ENCODE measurements around the gene EHMT1. TPM values are rescaled to one million over a fixed set of nuclear protein-coding genes. Genes with fewer than 3 reads are reported as not detected.

The EHMT1 gene
- total and polyA plus RNA-seq, 9 of the 15 experiments (the other 6 are each of a cell fraction or from before 2014, with no cell fraction given), result 2.2 to 76.0 (median 36.4) TPM

DNA sequence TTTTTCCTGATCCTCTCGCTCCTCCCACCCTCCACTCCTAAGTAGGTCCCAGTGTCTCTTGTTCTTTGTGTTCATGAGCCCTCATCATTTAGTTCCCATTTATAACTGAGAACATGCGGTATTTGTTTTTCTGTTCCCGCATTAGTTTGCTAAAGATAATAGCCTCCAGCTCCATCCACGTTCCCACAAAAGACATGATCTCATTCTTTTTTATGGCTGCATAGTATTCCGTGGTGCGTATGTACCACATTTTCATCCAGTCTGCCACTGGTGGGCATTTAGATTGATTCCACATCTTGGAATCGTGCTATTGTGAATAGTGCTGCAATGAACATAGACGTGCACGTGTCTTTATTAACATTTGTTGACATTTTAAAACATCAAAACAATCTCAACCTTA is 224.6 kb downstream of the EHMT1 start:
- in situ Hi-C loops (cut with MboI), result no loop called here
- no TSS peak for BruUV-seq (replicated peaks)
- no peak for ATAC-seq
- Histone ChIP-seq H3K4me2 (ENCODE audit: insufficient read depth, low read length) (no peak overlapping the region), H3K27ac (ENCODE audit: extremely low read depth, low read depth, low read length) (no peak overlapping the region), H3K79me2 (ENCODE audit: control insufficient read depth, insufficient read depth, low read length) (no peaks in the 10 kb centered on the region), H3K9ac (ENCODE audit: insufficient read depth in 1 of 2, low read depth in 2 of 2, low read length in 2 of 2) (no peak overlapping the region), H3K9me3 (replicated peaks; ENCODE audit: control insufficient read depth, insufficient read depth, low read depth, low read length) (no peaks in the 10 kb centered on the region), H3K36me3 (ENCODE audit: control insufficient read depth, insufficient read depth, low read length) (no peaks in the 10 kb centered on the region), H3K4me3 (no peak overlapping the region), H3K9me1 (ENCODE audit: control insufficient read depth, insufficient read depth, low read length) (no peaks in the 10 kb centered on the region), H2AFZ (ENCODE audit: low read depth, low read length) (no peak overlapping the region), H3K27me3 (ENCODE audit: control insufficient read depth in 2 of 2, insufficient read depth in 2 of 2, low read length in 2 of 2) (no peaks in the 10 kb centered on the region; a peak in 1 of 5 replicates), H4K20me1 (replicated peaks; ENCODE audit: control insufficient read depth, insufficient read depth, low read length) (no peaks in the 10 kb centered on the region), H3K4me1 (replicated peaks in 1 of 2; ENCODE audit: control insufficient read depth in 2 of 2, insufficient read depth in 2 of 2, low read length in 2 of 2) (peaks cover 0 to under 1% of the 10 kb centered on the region in 2 experiments; a peak in 1 of 5 replicates)
- TF ChIP-seq ZC3H4 (CRISPR knock-in tag; IDR thresholded peaks at IDR 0.05; ENCODE audit: borderline replicate concordance) (no peak), BCOR (IDR thresholded peaks at IDR 0.05) (0 out of 2 replicates have a peak, but pooled peaks have one; percentile 16), ZNF146 (CRISPR knock-in tag; IDR thresholded peaks at IDR 0.05; ENCODE audit: unreplicated experiment) (peak; percentile 83), MED1 (CRISPR knock-in tag; IDR thresholded peaks at IDR 0.05; ENCODE audit: borderline replicate concordance) (no peak)
- TF ChIP-seq, protein P1, sequence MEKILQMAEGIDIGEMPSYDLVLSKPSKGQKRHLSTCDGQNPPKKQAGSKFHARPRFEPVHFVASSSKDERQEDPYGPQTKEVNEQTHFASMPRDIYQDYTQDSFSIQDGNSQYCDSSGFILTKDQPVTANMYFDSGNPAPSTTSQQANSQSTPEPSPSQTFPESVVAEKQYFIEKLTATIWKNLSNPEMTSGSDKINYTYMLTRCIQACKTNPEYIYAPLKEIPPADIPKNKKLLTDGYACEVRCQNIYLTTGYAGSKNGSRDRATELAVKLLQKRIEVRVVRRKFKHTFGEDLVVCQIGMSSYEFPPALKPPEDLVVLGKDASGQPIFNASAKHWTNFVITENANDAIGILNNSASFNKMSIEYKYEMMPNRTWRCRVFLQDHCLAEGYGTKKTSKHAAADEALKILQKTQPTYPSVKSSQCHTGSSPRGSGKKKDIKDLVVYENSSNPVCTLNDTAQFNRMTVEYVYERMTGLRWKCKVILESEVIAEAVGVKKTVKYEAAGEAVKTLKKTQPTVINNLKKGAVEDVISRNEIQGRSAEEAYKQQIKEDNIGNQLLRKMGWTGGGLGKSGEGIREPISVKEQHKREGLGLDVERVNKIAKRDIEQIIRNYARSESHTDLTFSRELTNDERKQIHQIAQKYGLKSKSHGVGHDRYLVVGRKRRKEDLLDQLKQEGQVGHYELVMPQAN (IDR thresholded peaks at IDR 0.05; ENCODE audit: borderline replicate concordance), result no peak
- TF ChIP-seq, protein P2, sequence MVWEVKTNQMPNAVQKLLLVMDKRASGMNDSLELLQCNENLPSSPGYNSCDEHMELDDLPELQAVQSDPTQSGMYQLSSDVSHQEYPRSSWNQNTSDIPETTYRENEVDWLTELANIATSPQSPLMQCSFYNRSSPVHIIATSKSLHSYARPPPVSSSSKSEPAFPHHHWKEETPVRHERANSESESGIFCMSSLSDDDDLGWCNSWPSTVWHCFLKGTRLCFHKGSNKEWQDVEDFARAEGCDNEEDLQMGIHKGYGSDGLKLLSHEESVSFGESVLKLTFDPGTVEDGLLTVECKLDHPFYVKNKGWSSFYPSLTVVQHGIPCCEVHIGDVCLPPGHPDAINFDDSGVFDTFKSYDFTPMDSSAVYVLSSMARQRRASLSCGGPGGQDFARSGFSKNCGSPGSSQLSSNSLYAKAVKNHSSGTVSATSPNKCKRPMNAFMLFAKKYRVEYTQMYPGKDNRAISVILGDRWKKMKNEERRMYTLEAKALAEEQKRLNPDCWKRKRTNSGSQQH (CRISPR knock-in tag; IDR thresholded peaks at IDR 0.05), result no peak
- 13% methylated on average over 9 of the region's 9 CpGs for WGBS (ENCODE audit: insufficient coverage, low coverage, missing lambda C conversion rate)
- FAIRE-seq, result no peak
- intact Hi-C loops (cut with micrococcal nuclease), result no loop called here
- no peak for DNase-seq (ENCODE audit: extremely low read depth in 1 of 4, low spot score in 3 of 4)
- CTCF ChIA-PET (ENCODE audit: low intra/inter-chr PET ratio), result no interaction called here
- POLR2A ChIA-PET, result interaction anchor here (0.7 kb wide), 1 partner anchor 38 kb away, joined by 3 read pairs; no protein-coding TSS in a partner anchor
